ENCODE results near the gene NME9. TPM values are rescaled to one million over a fixed set of nuclear protein-coding genes. Genes with fewer than 3 reads are reported as not detected.
"Not testable (repeated sequence)": the region's sequence is repeated elsewhere in the genome, so short reads cannot be mapped to it uniquely, and the experiment has no call there.

The NME9 gene
- total RNA-seq, result under 1 TPM in 1 of 5 donors, not detected in 4; 0.55 TPM
- polyA plus RNA-seq, result under 1 TPM in 1 of 3 donors, not detected in 2; 0.13 TPM
- long read RNA-seq, donor 1, result 0 reads
- long read RNA-seq, donor 2, result 0 reads
- long read RNA-seq, donor 3, result 0 reads
- long read RNA-seq, donor 4, result 0 reads
- long read RNA-seq, donor 5, result 0 reads
- long read RNA-seq, donor 6, result 0 reads
- long read RNA-seq, donor 7, result 0 reads
- long read RNA-seq, donor 8, result 0 reads
- long read RNA-seq, donor 9, result 0 reads
- long read RNA-seq, donor 10, result 0 reads

- 0 to 1% (median 0%) methylated on average over 42 to 62 of the region's 62 CpGs for WGBS, 5 donors
- peak within 1 kb of the TSS; percentile 28 to 79 (median 66) for H3K27ac ChIP-seq
- DNase-seq, result peak; percentile 89 to 96
- peaks cover 5 to 18% (median 17%) of the 10 kb centered on the region in 4 donors for H3K4me1 ChIP-seq
- intact Hi-C loops (cut with DNase I; ENCODE audit: low total_unique reads), result no loop called here
- no peaks in the 10 kb centered on the region for H3K9me3 ChIP-seq
- peak within 1 kb of the TSS; percentile 63 to 77 (median 66) for H3K4me3 ChIP-seq
- TF ChIP-seq CTCF (IDR thresholded peaks at IDR 0.05) (peak in 5 of 7 experiments; percentile 11 to 49 (median 42)), POLR2AphosphoS5 (IDR thresholded peaks at IDR 0.05) (peak in 1 of 3 donors; percentile 75), EP300 (IDR thresholded peaks at IDR 0.05) (no peak), POLR2A (IDR thresholded peaks at IDR 0.05) (no peak)
- H3K36me3 ChIP-seq, result no peaks in the 10 kb centered on the region
- H3K27me3 ChIP-seq, result no peaks in the 10 kb centered on the region
Observed at GRCh38 chr3:138329127-138329983, at the start of gene NME9. Gene NME9, minus strand, starts transcription at chr3:138329851. Its CDS starts 516 bp downstream, at chr3:138329335.

- intact Hi-C loops (cut with DNase I; ENCODE audit: low total_unique reads), result no loop called here
- Histone ChIP-seq H3K9me3 (no peaks in the 10 kb centered on the region), H3K36me3 (peaks cover 0 to 16% (median 6%) of the 10 kb centered on the region in 4 donors), H3K27ac (no peak overlapping the region), H3K4me1 (peaks cover 8 to 22% (median 19%) of the 10 kb centered on the region in 4 donors), H3K4me3 (no peak overlapping the region), H3K27me3 (no peaks in the 10 kb centered on the region)
- no peak for DNase-seq
- TF ChIP-seq EP300 (IDR thresholded peaks at IDR 0.05) (no peak), CTCF (IDR thresholded peaks at IDR 0.05) (no peak), POLR2AphosphoS5 (IDR thresholded peaks at IDR 0.05) (no peak), POLR2A (IDR thresholded peaks at IDR 0.05) (no peak)
- 88 to 100% (median 91%) methylated on average over 1 of the region's 1 CpG for WGBS, 5 donors
Observed at GRCh38 chr3:138378990-138379389, 49.3 kb upstream of the NME9 start.

- 82 to 91% (median 88%) methylated on average over 5 of the region's 5 CpGs for WGBS, 5 donors
- H3K36me3 ChIP-seq, result peaks cover 0 to 19% (median 6%) of the 10 kb centered on the region in 4 donors
- no peaks in the 10 kb centered on the region for H3K9me3 ChIP-seq
- H3K27ac ChIP-seq, result no peak overlapping the region
- no peak overlapping the region for H3K4me3 ChIP-seq
- peaks cover 8 to 22% (median 19%) of the 10 kb centered on the region in 4 donors for H3K4me1 ChIP-seq
- DNase-seq, result no peak
- TF ChIP-seq POLR2AphosphoS5 (IDR thresholded peaks at IDR 0.05) (no peak), EP300 (IDR thresholded peaks at IDR 0.05) (no peak), POLR2A (IDR thresholded peaks at IDR 0.05) (no peak), CTCF (IDR thresholded peaks at IDR 0.05) (no peak)
- H3K27me3 ChIP-seq, result no peaks in the 10 kb centered on the region
- intact Hi-C loops (cut with DNase I; ENCODE audit: low total_unique reads), result no loop called here
Observed at GRCh38 chr3:138378331-138378730, 48.7 kb upstream of the NME9 start.

GRCh38 chr3:138377804-138378203 is 48.2 kb upstream of the NME9 start:
- Histone ChIP-seq H3K36me3 (peaks cover 0 to 24% (median 6%) of the 10 kb centered on the region in 4 donors), H3K27me3 (no peaks in the 10 kb centered on the region), H3K9me3 (no peaks in the 10 kb centered on the region), H3K27ac (no peak overlapping the region), H3K4me3 (no peak overlapping the region), H3K4me1 (peaks cover 8 to 22% (median 16%) of the 10 kb centered on the region in 4 donors)
- no peak for DNase-seq
- intact Hi-C loops (cut with DNase I; ENCODE audit: low total_unique reads), result no loop called here
- 75 to 87% (median 86%) methylated on average over 5 of the region's 5 CpGs for WGBS, 5 donors
- TF ChIP-seq CTCF (IDR thresholded peaks at IDR 0.05), result no peak
- no peak for TF ChIP-seq POLR2AphosphoS5 (IDR thresholded peaks at IDR 0.05)
- TF ChIP-seq POLR2A (IDR thresholded peaks at IDR 0.05), result no peak
- no peak for TF ChIP-seq EP300 (IDR thresholded peaks at IDR 0.05)

GRCh38 chr3:138377212-138377611 is 47.6 kb upstream of the NME9 start:
- WGBS, 5 donors, result 90 to 96% (median 95%) methylated on average over 11 of the region's 11 CpGs
- H3K4me3 ChIP-seq; DNase-seq; H3K27ac ChIP-seq; intact Hi-C loops (cut with DNase I; ENCODE audit: low total_unique reads); H3K9me3 ChIP-seq; H3K27me3 ChIP-seq: not testable (repeated sequence)
- Histone ChIP-seq H3K4me1 (peaks cover 8 to 16% (median 10%) of the 10 kb centered on the region in 4 donors), H3K36me3 (peaks cover 0 to 24% (median 6%) of the 10 kb centered on the region in 4 donors)

All from stomach (tissue), 19 donors.